Camera-type eye (tissue), 1 donor: ENCODE results near the gene BTAF1. TPM values are rescaled to one million over a fixed set of nuclear protein-coding genes. Genes with fewer than 3 reads are reported as not detected.

Experiments
- total RNA-seq: library from RNA; depleted of rRNA; stranded (reverse); fragments of >200 nt; gene quantifications from one replicate; pipeline ENCODE4 v1.2.3, GENCODE V29; 2014

BTAF1 gene
- 106 TPM for total RNA-seq

DNA sequence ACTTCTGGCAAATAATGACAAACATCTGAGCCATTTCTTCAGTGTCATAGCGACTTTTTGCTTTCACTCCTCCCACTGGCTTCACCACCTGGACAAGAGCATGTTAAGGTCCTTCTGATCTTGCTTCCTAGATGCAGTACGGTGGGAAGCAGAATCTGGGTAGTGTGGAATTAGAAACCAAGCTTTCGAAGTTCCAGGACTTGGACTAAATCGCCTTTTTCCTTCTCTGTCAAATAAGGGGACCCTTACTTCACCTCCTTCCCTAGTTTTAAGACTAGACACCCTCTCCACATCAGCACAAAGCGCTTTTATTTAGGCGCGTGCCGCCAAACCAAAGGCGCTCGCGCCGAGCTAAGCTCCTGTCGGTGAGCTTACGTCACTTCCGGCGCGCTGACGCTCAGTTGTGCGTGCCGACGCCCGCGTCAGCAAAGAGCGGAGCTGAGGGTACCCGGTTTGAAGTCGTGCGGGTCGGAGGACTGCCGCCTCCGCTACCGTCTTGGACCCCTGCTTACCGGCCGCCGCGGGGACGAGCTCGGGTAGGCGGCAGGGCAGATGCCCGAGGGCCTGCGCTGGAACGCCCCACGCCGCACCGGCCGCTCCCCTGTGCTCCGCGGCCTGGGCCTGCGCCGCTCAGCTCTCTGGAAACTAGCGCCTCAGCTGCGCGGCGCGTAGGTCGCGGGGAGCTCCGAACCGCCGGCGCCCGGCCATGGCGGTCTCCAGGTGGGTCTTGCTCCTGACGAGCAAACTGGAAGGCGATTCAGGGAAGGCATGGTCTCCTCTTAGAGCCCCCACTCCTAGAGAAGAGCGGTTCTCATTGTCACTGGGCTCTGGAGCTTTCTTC is at the start of gene BTAF1:
BTAF1 (plus strand) TSS at position 400 of the 841 bp plus-strand sequence; CDS start at position 707, 307 bp downstream.

DNA sequence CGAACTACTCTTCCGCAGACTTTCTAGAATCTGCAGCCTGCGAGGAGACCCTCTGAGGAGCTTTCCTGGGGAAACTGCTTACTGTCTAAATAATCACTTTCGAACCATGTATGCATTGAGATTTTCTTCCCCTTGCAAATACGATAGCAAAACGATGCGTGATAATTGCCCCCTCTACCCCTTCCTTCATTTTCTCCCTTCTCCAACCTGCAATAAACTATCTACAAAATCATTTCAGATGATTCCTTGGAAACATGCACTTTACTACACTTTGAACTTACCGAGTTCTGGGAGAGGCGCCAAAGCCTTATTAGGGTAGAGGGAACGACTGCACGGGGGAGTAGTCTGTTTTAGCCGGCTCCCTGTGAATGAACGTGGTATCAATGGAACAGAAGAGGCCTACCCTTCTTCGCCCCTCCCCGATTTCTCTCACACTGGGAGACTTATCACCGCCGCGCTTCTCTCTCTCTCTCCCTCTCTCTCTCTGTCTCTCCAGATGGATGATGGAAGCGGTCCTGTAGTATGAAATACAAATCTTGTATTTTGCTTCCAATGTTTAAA is 14.4 kb upstream of the BTAF1 start, which contains the start of gene FGFBP3:
FGFBP3 (minus strand) TSS at position 370 of the 561 bp plus-strand sequence. CDS start 517 bp downstream, outside the sequence.

Other genes starting within 250 kb of the BTAF1 start
- 108 TPM for gene TNKS2, start 125.3 kb upstream of the BTAF1 start, total RNA-seq
- 15.3 TPM for gene FGFBP3, start 14.3 kb upstream of the BTAF1 start, total RNA-seq